Fibroblast of pulmonary artery (primary cell): ENCODE results near the gene HBG2.

ENCODE experiments used
- DNase-seq: peaks from one replicate; pipeline ENCODE4 v3.0.0-alpha.2; 2010; ENCODE audit warnings: low read depth
- H3K4me3 ChIP-seq: replicated peaks from 2 replicates; pipeline ENCODE4 v1.5.1; 2011; ENCODE audit warnings: low read depth, mild to moderate bottlenecking, control low read depth, low read length, moderate library complexity
- TF ChIP-seq, protein P1 (sequence below): IDR thresholded peaks from 2 replicates; pipeline ENCODE4 v1.5.1; 2011; ENCODE audit warnings: mild to moderate bottlenecking, control low read depth, low read length, inconsistent platforms; ENCODE audit errors: missing control alignments

The HBG2 gene

DNA sequence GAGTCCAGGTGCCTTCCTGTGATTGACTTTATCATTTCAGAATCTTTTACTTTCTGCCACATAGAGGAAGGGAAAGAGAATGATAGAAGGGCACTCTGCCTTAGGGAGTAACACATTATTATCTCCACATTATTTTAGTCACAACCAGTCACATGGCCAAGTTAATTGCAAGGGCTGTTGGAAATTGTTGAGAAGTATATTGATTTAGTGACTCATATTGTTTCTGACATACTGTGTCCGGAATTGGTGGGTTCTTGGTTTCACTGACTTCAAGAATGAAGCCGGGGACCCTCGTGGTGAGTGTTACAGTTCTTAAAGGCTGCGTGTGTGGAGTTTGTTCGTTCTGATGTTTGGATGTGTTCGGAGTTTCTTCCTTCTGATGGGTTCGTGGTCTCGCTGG is 38.4 kb upstream of the HBG2 start:
- TF ChIP-seq, protein P1, sequence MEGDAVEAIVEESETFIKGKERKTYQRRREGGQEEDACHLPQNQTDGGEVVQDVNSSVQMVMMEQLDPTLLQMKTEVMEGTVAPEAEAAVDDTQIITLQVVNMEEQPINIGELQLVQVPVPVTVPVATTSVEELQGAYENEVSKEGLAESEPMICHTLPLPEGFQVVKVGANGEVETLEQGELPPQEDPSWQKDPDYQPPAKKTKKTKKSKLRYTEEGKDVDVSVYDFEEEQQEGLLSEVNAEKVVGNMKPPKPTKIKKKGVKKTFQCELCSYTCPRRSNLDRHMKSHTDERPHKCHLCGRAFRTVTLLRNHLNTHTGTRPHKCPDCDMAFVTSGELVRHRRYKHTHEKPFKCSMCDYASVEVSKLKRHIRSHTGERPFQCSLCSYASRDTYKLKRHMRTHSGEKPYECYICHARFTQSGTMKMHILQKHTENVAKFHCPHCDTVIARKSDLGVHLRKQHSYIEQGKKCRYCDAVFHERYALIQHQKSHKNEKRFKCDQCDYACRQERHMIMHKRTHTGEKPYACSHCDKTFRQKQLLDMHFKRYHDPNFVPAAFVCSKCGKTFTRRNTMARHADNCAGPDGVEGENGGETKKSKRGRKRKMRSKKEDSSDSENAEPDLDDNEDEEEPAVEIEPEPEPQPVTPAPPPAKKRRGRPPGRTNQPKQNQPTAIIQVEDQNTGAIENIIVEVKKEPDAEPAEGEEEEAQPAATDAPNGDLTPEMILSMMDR: no peak
- no peak for DNase-seq
- H3K4me3 ChIP-seq: no peak overlapping the region

- no peak overlapping the region for H3K4me3 ChIP-seq
- DNase-seq: peak; percentile 63
- TF ChIP-seq, protein P1: peak; percentile 85
Observed at GRCh38 chr11:5291207-5291838, 36.7 kb upstream of the HBG2 start.

GRCh38 chr11:5290106-5290505 is 35.5 kb upstream of the HBG2 start:
- H3K4me3 ChIP-seq: no peak overlapping the region
- DNase-seq: no peak
- TF ChIP-seq, protein P1: no peak

GRCh38 chr11:5289696-5290095 is 35.1 kb upstream of the HBG2 start:
- no peak overlapping the region for H3K4me3 ChIP-seq
- DNase-seq: peak; percentile 4
- TF ChIP-seq, protein P1: no peak

GRCh38 chr11:5288906-5289550 is 34.4 kb upstream of the HBG2 start:
- no peak overlapping the region for H3K4me3 ChIP-seq
- TF ChIP-seq, protein P1: no peak
- DNase-seq: no peak

- peak; percentile 18 for DNase-seq
- H3K4me3 ChIP-seq: no peak overlapping the region
- TF ChIP-seq, protein P1: no peak
Observed at GRCh38 chr11:5288108-5288905, 33.7 kb upstream of the HBG2 start.
